ENCODE measurements around the gene CYB5R2. TPM values are rescaled to one million over a fixed set of nuclear protein-coding genes. Genes with fewer than 3 reads are reported as not detected.

CYB5R2 gene
- polyA plus RNA-seq, 1 of the 3 experiments (the other 2 are of a cell fraction) = 0.20 TPM

DNA sequence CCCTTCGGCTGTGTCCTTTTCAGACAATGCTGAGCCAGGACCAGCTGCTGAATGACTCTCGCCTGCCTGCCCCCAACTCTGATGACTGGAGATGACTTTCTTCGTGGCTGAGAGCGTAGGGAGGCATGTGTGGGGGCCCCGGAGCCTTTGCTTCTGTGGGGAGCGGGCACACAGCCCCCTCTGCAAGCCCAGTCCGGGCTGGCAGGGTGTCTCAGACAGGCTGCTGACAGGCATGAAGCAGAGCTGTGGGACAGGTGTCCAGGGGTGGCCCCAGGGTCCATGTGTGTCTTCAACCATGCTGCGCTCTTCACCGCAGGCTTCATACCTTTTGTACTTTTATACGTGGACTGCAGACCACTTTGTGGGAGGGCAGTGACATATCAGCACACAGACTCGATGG, 16.6 kb downstream of the CYB5R2 start:
- Histone ChIP-seq H3K36me3 (replicated peaks in 1 of 2; ENCODE audit: control insufficient read depth in 1 of 2, insufficient read depth in 2 of 2, low read length in 1 of 2) (no peaks in the 10 kb centered on the region), H4K20me1 (ENCODE audit: insufficient read depth) (no peaks in the 10 kb centered on the region), H2AFZ (ENCODE audit: low read depth) (no peak overlapping the region), H3K79me2 (ENCODE audit: insufficient read depth) (no peaks in the 10 kb centered on the region), H3F3A (replicated peaks; ENCODE audit: insufficient read depth) (no peaks in the 10 kb centered on the region), H3K9me2 (no peaks in the 10 kb centered on the region), H3K27ac (ENCODE audit: low read depth in 2 of 2, low read length in 1 of 2) (no peak overlapping the region; a peak in 1 of 4 replicates), H3K4me1 (ENCODE audit: control insufficient read depth in 1 of 2, insufficient read depth in 2 of 2, low read depth in 1 of 2, low read length in 1 of 2) (peaks cover 0 to 47% of the 10 kb centered on the region in 2 experiments; a peak in 1 of 4 replicates), H3K9me3 (no peaks in the 10 kb centered on the region), H3K4me3 (ENCODE audit: low read depth in 2 of 2, low read length in 1 of 2) (no peak overlapping the region), H3K27me3 (ENCODE audit: insufficient read depth) (no peaks in the 10 kb centered on the region), H3K4me2 (no peak overlapping the region), H3K9ac (no peak overlapping the region)
- no peak for DNase-seq
- CTCF ChIA-PET = interaction anchor here (0.7 to 15.9 kb wide), 35 partner anchors 9 to 566 kb away, joined by 3 to 359 read pairs (median 4); partner anchors contain the start of genes EIF3F and PPFIBP2
- TF ChIP-seq, protein P1, sequence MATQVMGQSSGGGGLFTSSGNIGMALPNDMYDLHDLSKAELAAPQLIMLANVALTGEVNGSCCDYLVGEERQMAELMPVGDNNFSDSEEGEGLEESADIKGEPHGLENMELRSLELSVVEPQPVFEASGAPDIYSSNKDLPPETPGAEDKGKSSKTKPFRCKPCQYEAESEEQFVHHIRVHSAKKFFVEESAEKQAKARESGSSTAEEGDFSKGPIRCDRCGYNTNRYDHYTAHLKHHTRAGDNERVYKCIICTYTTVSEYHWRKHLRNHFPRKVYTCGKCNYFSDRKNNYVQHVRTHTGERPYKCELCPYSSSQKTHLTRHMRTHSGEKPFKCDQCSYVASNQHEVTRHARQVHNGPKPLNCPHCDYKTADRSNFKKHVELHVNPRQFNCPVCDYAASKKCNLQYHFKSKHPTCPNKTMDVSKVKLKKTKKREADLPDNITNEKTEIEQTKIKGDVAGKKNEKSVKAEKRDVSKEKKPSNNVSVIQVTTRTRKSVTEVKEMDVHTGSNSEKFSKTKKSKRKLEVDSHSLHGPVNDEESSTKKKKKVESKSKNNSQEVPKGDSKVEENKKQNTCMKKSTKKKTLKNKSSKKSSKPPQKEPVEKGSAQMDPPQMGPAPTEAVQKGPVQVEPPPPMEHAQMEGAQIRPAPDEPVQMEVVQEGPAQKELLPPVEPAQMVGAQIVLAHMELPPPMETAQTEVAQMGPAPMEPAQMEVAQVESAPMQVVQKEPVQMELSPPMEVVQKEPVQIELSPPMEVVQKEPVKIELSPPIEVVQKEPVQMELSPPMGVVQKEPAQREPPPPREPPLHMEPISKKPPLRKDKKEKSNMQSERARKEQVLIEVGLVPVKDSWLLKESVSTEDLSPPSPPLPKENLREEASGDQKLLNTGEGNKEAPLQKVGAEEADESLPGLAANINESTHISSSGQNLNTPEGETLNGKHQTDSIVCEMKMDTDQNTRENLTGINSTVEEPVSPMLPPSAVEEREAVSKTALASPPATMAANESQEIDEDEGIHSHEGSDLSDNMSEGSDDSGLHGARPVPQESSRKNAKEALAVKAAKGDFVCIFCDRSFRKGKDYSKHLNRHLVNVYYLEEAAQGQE (IDR thresholded peaks at IDR 0.05; ENCODE audit: low read depth, low read length) = no peak
- TF ChIP-seq CHD2 (IDR thresholded peaks at IDR 0.05; ENCODE audit: low read length, partially characterized antibody) = no peak
- TF ChIP-seq EZH2phosphoT487 (IDR thresholded peaks at IDR 0.05; ENCODE audit: borderline replicate concordance, low read depth) = no peak
- TF ChIP-seq SMC3 (IDR thresholded peaks at IDR 0.05; ENCODE audit: low read depth, low read length) = no peak
- TF ChIP-seq GABPA (IDR thresholded peaks at IDR 0.05; ENCODE audit: low read depth) = no peak
- TF ChIP-seq, protein P2, sequence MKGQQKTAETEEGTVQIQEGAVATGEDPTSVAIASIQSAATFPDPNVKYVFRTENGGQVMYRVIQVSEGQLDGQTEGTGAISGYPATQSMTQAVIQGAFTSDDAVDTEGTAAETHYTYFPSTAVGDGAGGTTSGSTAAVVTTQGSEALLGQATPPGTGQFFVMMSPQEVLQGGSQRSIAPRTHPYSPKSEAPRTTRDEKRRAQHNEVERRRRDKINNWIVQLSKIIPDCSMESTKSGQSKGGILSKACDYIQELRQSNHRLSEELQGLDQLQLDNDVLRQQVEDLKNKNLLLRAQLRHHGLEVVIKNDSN (IDR thresholded peaks at IDR 0.05; ENCODE audit: borderline replicate concordance, low read depth) = no peak
- no peak for TF ChIP-seq EP300 (IDR thresholded peaks at IDR 0.05; ENCODE audit: borderline replicate concordance in 1 of 2, low read depth in 1 of 2, low read length in 1 of 2)
- TF ChIP-seq ELF1 (IDR thresholded peaks at IDR 0.05) = no peak
- TF ChIP-seq TEAD4 (IDR thresholded peaks at IDR 0.05; ENCODE audit: borderline replicate concordance, insufficient read depth) = no peak
- no peak for TF ChIP-seq SIN3A (IDR thresholded peaks at IDR 0.05; ENCODE audit: borderline replicate concordance, low read depth, low read length)
- TF ChIP-seq TCF12 (IDR thresholded peaks at IDR 0.05) = no peak
- TF ChIP-seq NRF1 (IDR thresholded peaks at IDR 0.05; ENCODE audit: low read depth, low read length) = no peak
- TF ChIP-seq MEF2A (IDR thresholded peaks at IDR 0.05; ENCODE audit: borderline replicate concordance, low read depth) = no peak
- TF ChIP-seq YY1 (IDR thresholded peaks at IDR 0.05; ENCODE audit: low read depth) = no peak
- POLR2A ChIA-PET = interaction anchor here (1.0 kb wide), 2 partner anchors 80 to 86 kb away, joined by 3 to 4 read pairs; no protein-coding TSS in a partner anchor
- WGBS (ENCODE audit: low lambda C conversion rate) = 86% methylated on average over 11 of the region's 11 CpGs

All from SK-N-SH (cell line).